Measurements from ENCODE around the gene SYNRG. TPM values are rescaled to one million over a fixed set of nuclear protein-coding genes. Genes with fewer than 3 reads are reported as not detected.
"Not testable (repeated sequence)": the region's sequence is repeated elsewhere in the genome, so short reads cannot be mapped to it uniquely, and the experiment has no call there.

The SYNRG gene
- total RNA-seq, 1 experiment from 2014 or later, result 46.6 TPM

DNA sequence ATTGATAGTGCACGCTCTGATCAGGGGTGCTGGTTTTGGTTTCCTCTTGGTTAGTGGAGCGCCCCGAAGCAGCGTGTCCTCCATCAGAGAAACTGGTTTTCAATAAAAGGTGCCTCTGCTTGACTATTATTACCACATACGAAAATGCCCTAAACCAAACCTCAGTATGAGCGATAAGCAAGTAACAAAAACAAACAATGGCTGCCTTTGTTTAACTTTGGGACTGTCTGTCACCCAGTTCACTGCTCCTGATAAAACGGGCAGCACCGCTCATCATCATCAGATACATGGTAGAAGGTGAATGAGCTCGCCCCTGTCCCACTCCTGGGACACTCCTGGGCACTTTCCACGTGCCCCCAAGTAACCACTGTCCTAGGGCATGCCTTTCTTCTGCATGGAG lies 95.5 kb downstream of the SYNRG start:
- Histone ChIP-seq H3K27me3 (ENCODE audit: low read length) (no peaks in the 10 kb centered on the region), H3K9ac (ENCODE audit: low read length) (no peak overlapping the region), H3K4me2 (ENCODE audit: low read depth, low read length, poor library complexity, severe bottlenecking) (no peak overlapping the region), H3K4me3 (ENCODE audit: low read length) (no peak overlapping the region), H3K27ac (ENCODE audit: low read length) (no peak overlapping the region), H4K20me1 (ENCODE audit: insufficient read depth, low read depth, low read length) (no peaks in the 10 kb centered on the region), H3K79me2 (ENCODE audit: low read length) (no peaks in the 10 kb centered on the region), H3K9me2 (replicated peaks; ENCODE audit: insufficient read depth, low read length) (no peaks in the 10 kb centered on the region), H2AFZ (ENCODE audit: low read length) (no peak overlapping the region), H3K4me1 (ENCODE audit: low read length) (peaks cover 10% of the 10 kb centered on the region), H3K9me3 (ENCODE audit: low read length) (no peaks in the 10 kb centered on the region), H3K36me3 (ENCODE audit: insufficient read depth, low read length) (peaks cover 11% of the 10 kb centered on the region; the same call in 1 of the 2 replicates)
- no peak for DNase-seq

DNA sequence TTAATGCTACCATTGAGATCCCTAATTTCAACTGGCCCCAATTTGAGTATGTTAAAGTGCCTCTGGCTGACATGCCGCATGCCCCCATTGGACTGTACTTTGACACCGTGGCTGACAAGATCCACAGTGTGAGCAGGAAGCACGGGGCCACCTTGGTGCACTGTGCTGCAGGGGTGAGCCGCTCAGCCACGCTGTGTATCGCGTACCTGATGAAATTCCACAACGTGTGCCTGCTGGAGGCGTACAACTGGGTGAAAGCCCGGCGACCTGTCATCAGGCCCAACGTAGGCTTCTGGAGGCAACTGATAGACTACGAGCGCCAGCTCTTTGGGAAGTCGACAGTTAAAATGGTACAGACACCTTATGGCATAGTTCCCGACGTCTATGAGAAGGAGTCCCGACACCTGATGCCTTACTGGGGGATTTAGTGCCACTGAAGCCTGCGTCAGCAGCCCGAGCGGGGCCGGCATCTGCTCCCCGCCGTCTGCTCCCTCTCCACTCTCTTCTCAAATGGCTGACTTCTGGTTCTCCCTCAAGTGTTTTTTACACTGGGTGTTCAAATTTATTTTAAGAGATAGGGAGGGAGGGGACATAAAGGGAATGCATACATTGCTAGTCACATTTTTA lies 96.7 kb downstream of the SYNRG start:
- Histone ChIP-seq H3K27me3 (ENCODE audit: low read length) (no peaks in the 10 kb centered on the region), H4K20me1 (ENCODE audit: insufficient read depth, low read depth, low read length) (no peaks in the 10 kb centered on the region), H3K79me2 (ENCODE audit: low read length) (peaks cover 3% of the 10 kb centered on the region; the same call in 1 of the 2 replicates), H3K9me3 (ENCODE audit: low read length) (no peaks in the 10 kb centered on the region), H3K4me1 (ENCODE audit: low read length) (peaks cover 10% of the 10 kb centered on the region), H3K4me2 (ENCODE audit: low read depth, low read length, poor library complexity, severe bottlenecking) (no peak overlapping the region), H2AFZ (ENCODE audit: low read length) (no peak overlapping the region), H3K36me3 (ENCODE audit: insufficient read depth, low read length) (peaks cover 6% of the 10 kb centered on the region; the same call in 1 of the 2 replicates), H3K9me2 (replicated peaks; ENCODE audit: insufficient read depth, low read length) (no peaks in the 10 kb centered on the region), H3K9ac (ENCODE audit: low read length) (no peak overlapping the region), H3K27ac (ENCODE audit: low read length) (no peak overlapping the region), H3K4me3 (ENCODE audit: low read length) (no peak overlapping the region)
- no peak for DNase-seq

DNA sequence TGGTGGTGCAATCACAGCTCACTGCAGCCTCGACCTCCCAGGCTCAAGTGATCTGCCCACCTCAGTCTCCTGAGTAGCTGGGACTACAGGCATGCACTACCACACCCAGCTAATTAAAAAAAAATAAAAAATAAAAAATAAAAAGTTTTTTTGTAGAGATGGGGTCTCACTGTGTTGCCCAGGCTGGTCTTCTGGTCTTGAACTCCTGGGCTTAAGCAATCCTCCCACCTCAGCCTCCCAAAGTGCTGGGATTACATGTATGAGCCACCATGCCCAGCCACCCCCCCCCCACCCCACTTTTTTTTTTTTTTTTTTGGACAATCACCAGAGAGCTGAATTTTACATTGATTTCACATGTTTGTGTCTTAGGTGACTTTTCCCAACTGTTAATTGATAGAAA lies 97.6 kb downstream of the SYNRG start:
- not testable (repeated sequence) for H3K79me2 ChIP-seq (ENCODE audit: low read length); H2AFZ ChIP-seq (ENCODE audit: low read length); DNase-seq; H3K4me3 ChIP-seq (ENCODE audit: low read length); H4K20me1 ChIP-seq (ENCODE audit: insufficient read depth, low read depth, low read length); H3K9ac ChIP-seq (ENCODE audit: low read length); H3K27ac ChIP-seq (ENCODE audit: low read length); H3K27me3 ChIP-seq (ENCODE audit: low read length); H3K36me3 ChIP-seq (ENCODE audit: insufficient read depth, low read length); H3K4me2 ChIP-seq (ENCODE audit: low read depth, low read length, poor library complexity, severe bottlenecking); H3K9me2 ChIP-seq (replicated peaks; ENCODE audit: insufficient read depth, low read length); H3K9me3 ChIP-seq (ENCODE audit: low read length)
- H3K4me1 ChIP-seq (ENCODE audit: low read length), result peaks cover 15% of the 10 kb centered on the region

DNA sequence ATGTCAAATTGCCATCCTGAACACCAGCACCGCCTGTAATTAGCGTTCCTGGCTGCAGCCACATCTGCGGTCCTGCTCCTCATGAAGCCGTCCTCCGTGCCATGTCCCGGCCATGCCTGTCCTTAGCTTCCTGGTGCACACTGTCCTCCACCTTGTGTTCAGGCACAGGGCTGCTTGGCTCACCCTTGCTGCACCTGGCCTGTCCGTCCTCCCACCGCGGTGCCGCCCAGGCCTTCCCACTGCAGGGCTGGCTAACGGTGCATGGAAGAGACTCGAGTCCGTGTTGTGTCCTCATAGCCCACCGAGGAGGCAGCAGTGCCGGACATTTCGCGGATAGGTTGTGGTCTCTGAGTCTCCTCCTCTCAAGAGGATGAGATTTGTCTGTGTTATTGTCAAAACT lies 99.2 kb downstream of the SYNRG start:
- H3K27ac ChIP-seq (ENCODE audit: low read length), result no peak overlapping the region
- no peak for DNase-seq
- H3K36me3 ChIP-seq (ENCODE audit: insufficient read depth, low read length), result peaks cover 6% of the 10 kb centered on the region; the same call in 1 of the 2 replicates
- no peaks in the 10 kb centered on the region for H4K20me1 ChIP-seq (ENCODE audit: insufficient read depth, low read depth, low read length)
- H3K9ac ChIP-seq (ENCODE audit: low read length), result no peak overlapping the region
- H3K4me1 ChIP-seq (ENCODE audit: low read length), result peaks cover 10% of the 10 kb centered on the region
- H3K9me3 ChIP-seq (ENCODE audit: low read length), result no peaks in the 10 kb centered on the region
- H2AFZ ChIP-seq (ENCODE audit: low read length), result no peak overlapping the region
- H3K4me2 ChIP-seq (ENCODE audit: low read depth, low read length, poor library complexity, severe bottlenecking), result no peak overlapping the region
- H3K9me2 ChIP-seq (replicated peaks; ENCODE audit: insufficient read depth, low read length), result no peaks in the 10 kb centered on the region
- no peaks in the 10 kb centered on the region for H3K27me3 ChIP-seq (ENCODE audit: low read length)
- no peak overlapping the region for H3K4me3 ChIP-seq (ENCODE audit: low read length)
- H3K79me2 ChIP-seq (ENCODE audit: low read length), result peaks cover 3% of the 10 kb centered on the region; the same call in 1 of the 2 replicates

DNA sequence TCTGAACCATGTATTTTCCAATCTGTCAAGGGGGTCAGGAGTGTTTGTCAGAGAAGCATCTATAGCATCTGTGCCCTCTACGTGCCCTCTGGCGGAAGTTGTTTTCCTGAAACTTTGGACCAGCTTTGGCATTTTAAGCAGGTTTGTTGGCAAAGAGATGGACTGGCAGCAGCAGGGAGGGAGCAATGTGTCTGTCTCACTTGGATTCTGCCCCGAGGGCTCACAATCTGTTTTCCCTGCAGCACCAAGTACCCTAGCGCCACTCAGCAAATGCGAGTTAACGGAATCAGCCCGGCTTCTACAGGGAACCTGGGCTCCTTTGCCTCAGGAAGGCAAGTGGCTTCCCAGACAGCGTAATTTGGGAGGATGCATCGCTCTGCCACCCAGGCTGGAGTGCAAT lies 102.1 kb downstream of the SYNRG start:
- H3K27me3 ChIP-seq (ENCODE audit: low read length), result no peaks in the 10 kb centered on the region
- H3K27ac ChIP-seq (ENCODE audit: low read length), result no peak overlapping the region
- H3K9me2 ChIP-seq (replicated peaks; ENCODE audit: insufficient read depth, low read length), result no peaks in the 10 kb centered on the region
- H4K20me1 ChIP-seq (ENCODE audit: insufficient read depth, low read depth, low read length), result no peaks in the 10 kb centered on the region
- no peaks in the 10 kb centered on the region for H3K9me3 ChIP-seq (ENCODE audit: low read length)
- H3K4me3 ChIP-seq (ENCODE audit: low read length), result no peak overlapping the region
- no peaks in the 10 kb centered on the region for H3K36me3 ChIP-seq (ENCODE audit: insufficient read depth, low read length)
- H2AFZ ChIP-seq (ENCODE audit: low read length), result no peak overlapping the region
- DNase-seq, result no peak
- no peak overlapping the region for H3K9ac ChIP-seq (ENCODE audit: low read length)
- peaks cover 3% of the 10 kb centered on the region; the same call in 1 of the 2 replicates for H3K79me2 ChIP-seq (ENCODE audit: low read length)
- H3K4me1 ChIP-seq (ENCODE audit: low read length), result peaks cover 10% of the 10 kb centered on the region
- H3K4me2 ChIP-seq (ENCODE audit: low read depth, low read length, poor library complexity, severe bottlenecking), result no peak overlapping the region

DNA sequence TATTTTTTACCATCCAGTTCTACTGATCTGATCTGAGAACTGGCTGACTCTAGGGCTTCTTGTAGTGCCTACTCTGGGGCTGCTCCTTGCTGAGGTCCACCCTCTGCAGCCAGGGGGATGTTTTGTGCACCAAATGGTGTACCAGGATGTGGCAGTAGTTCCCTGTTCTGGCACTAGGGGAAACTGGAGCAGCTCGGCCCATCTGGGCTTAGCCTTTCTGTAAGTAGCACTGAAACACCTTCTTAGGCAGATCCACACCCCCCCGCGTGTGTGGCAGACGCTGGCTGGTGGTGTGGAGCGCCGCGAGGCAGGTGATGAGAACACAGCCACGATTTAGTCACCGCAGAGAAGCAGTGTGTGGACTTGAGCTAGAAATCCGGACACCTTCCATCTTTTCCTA lies 102.5 kb downstream of the SYNRG start:
- Histone ChIP-seq H3K79me2 (ENCODE audit: low read length) (peaks cover 3% of the 10 kb centered on the region; the same call in 1 of the 2 replicates), H3K9ac (ENCODE audit: low read length) (no peak overlapping the region)
- peak; percentile 79 for DNase-seq

DNA sequence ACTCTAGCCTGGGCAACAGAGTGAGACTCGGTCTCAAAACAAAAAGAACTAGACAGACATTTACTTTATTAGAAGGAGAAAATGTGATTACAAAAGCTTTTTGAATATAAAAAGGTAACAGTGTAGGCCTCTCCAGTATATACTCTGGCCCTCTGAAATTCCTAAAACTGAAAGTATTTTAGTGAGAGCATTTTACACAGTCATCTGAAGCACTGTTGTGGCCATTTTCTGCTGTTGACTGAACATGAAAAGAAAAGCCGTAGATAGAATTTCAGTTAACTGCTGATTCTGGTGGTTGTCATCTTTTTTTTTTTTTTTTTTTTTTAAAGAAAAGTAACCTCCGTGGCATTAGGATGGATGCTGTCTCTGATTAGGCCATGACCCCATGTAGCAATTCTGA lies 103.9 kb downstream of the SYNRG start:
- Histone ChIP-seq H3K79me2 (ENCODE audit: low read length) (peaks cover 3% of the 10 kb centered on the region; the same call in 1 of the 2 replicates), H3K36me3 (ENCODE audit: insufficient read depth, low read length) (no peaks in the 10 kb centered on the region), H3K4me2 (ENCODE audit: low read depth, low read length, poor library complexity, severe bottlenecking) (no peak overlapping the region), H3K9ac (ENCODE audit: low read length) (no peak overlapping the region), H2AFZ (ENCODE audit: low read length) (no peak overlapping the region), H3K9me2 (replicated peaks; ENCODE audit: insufficient read depth, low read length) (no peaks in the 10 kb centered on the region), H3K9me3 (ENCODE audit: low read length) (no peaks in the 10 kb centered on the region), H3K4me1 (ENCODE audit: low read length) (peaks cover 10% of the 10 kb centered on the region), H4K20me1 (ENCODE audit: insufficient read depth, low read depth, low read length) (no peaks in the 10 kb centered on the region), H3K27me3 (ENCODE audit: low read length) (no peaks in the 10 kb centered on the region), H3K4me3 (ENCODE audit: low read length) (no peak overlapping the region), H3K27ac (ENCODE audit: low read length) (no peak overlapping the region)
- DNase-seq, result no peak

More for the DNA sequence above, 102.5 kb downstream of the SYNRG start:
- no peak overlapping the region for H3K27ac ChIP-seq (ENCODE audit: low read length)
- H3K36me3 ChIP-seq (ENCODE audit: insufficient read depth, low read length), result no peaks in the 10 kb centered on the region
- H3K27me3 ChIP-seq (ENCODE audit: low read length), result no peaks in the 10 kb centered on the region
- H3K4me2 ChIP-seq (ENCODE audit: low read depth, low read length, poor library complexity, severe bottlenecking), result no peak overlapping the region
- peaks cover 10% of the 10 kb centered on the region for H3K4me1 ChIP-seq (ENCODE audit: low read length)
- no peaks in the 10 kb centered on the region for H4K20me1 ChIP-seq (ENCODE audit: insufficient read depth, low read depth, low read length)
- H2AFZ ChIP-seq (ENCODE audit: low read length), result no peak overlapping the region
- no peak overlapping the region for H3K4me3 ChIP-seq (ENCODE audit: low read length)
- H3K9me2 ChIP-seq (replicated peaks; ENCODE audit: insufficient read depth, low read length), result no peaks in the 10 kb centered on the region
- H3K9me3 ChIP-seq (ENCODE audit: low read length), result no peaks in the 10 kb centered on the region

DNA sequence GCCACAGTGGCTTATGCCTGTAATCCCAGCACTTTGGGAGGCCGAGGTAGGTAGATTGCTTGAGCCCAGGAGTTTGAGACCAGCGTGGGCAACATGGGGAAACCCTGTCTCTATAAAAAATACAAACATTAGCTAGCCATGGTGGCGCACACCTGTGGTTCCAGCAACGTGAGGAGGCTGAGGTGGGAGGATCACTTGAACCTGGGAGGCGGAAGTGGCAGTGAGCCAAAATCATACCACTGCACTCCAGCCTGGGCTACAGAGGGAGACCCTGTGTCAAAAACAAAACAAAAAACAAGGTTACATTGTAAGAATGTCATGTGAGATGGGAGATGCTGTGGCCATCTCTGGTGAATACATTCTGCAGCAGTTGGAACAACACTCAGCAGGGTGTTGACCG lies 106.1 kb downstream of the SYNRG start:
- peaks cover 10% of the 10 kb centered on the region for H3K4me1 ChIP-seq (ENCODE audit: low read length)
- no peaks in the 10 kb centered on the region for H3K36me3 ChIP-seq (ENCODE audit: insufficient read depth, low read length)
- no peak overlapping the region for H3K9ac ChIP-seq (ENCODE audit: low read length)
- H3K27ac ChIP-seq (ENCODE audit: low read length), result no peak overlapping the region
- H3K4me3 ChIP-seq (ENCODE audit: low read length), result no peak overlapping the region
- H4K20me1 ChIP-seq (ENCODE audit: insufficient read depth, low read depth, low read length), result no peaks in the 10 kb centered on the region
- H3K4me2 ChIP-seq (ENCODE audit: low read depth, low read length, poor library complexity, severe bottlenecking), result no peak overlapping the region
- no peak for DNase-seq
- H2AFZ ChIP-seq (ENCODE audit: low read length), result no peak overlapping the region
- peaks cover 3% of the 10 kb centered on the region; the same call in 1 of the 2 replicates for H3K79me2 ChIP-seq (ENCODE audit: low read length)
- no peaks in the 10 kb centered on the region for H3K9me2 ChIP-seq (replicated peaks; ENCODE audit: insufficient read depth, low read length)
- H3K9me3 ChIP-seq (ENCODE audit: low read length), result no peaks in the 10 kb centered on the region
- H3K27me3 ChIP-seq (ENCODE audit: low read length), result no peaks in the 10 kb centered on the region
